GM12874 (cell line): ENCODE data around the gene SPATA1.

Experiments
- TF ChIP-seq, protein P1 (sequence below): IDR thresholded peaks from 2 replicates; pipeline ENCODE4 v1.5.1; 2011; ENCODE audit warnings: low read depth, mild to moderate bottlenecking, control low read depth, low read length, moderate library complexity; ENCODE audit not compliant: insufficient read depth

SPATA1 gene

DNA sequence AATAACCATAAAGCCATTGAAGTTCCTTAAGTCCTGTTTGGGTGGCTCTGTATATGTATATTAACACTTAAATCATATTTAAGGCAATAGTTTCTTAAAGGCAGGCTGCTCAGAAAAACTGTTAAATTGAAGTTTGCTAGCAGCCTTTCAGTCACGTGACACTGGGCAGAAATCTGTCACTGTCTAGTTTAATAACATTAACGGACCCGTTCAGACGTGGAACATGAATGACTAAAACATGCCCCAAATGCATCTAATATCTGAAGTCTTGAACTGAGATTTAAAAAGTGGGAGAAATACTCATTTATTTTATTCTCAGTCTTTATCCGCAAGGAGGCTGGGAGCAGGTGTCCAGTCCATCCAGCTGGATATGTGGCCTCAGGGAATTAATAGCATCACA is 3.3 kb upstream of the SPATA1 start:
- TF ChIP-seq, protein P1, sequence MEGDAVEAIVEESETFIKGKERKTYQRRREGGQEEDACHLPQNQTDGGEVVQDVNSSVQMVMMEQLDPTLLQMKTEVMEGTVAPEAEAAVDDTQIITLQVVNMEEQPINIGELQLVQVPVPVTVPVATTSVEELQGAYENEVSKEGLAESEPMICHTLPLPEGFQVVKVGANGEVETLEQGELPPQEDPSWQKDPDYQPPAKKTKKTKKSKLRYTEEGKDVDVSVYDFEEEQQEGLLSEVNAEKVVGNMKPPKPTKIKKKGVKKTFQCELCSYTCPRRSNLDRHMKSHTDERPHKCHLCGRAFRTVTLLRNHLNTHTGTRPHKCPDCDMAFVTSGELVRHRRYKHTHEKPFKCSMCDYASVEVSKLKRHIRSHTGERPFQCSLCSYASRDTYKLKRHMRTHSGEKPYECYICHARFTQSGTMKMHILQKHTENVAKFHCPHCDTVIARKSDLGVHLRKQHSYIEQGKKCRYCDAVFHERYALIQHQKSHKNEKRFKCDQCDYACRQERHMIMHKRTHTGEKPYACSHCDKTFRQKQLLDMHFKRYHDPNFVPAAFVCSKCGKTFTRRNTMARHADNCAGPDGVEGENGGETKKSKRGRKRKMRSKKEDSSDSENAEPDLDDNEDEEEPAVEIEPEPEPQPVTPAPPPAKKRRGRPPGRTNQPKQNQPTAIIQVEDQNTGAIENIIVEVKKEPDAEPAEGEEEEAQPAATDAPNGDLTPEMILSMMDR, result no peak

DNA sequence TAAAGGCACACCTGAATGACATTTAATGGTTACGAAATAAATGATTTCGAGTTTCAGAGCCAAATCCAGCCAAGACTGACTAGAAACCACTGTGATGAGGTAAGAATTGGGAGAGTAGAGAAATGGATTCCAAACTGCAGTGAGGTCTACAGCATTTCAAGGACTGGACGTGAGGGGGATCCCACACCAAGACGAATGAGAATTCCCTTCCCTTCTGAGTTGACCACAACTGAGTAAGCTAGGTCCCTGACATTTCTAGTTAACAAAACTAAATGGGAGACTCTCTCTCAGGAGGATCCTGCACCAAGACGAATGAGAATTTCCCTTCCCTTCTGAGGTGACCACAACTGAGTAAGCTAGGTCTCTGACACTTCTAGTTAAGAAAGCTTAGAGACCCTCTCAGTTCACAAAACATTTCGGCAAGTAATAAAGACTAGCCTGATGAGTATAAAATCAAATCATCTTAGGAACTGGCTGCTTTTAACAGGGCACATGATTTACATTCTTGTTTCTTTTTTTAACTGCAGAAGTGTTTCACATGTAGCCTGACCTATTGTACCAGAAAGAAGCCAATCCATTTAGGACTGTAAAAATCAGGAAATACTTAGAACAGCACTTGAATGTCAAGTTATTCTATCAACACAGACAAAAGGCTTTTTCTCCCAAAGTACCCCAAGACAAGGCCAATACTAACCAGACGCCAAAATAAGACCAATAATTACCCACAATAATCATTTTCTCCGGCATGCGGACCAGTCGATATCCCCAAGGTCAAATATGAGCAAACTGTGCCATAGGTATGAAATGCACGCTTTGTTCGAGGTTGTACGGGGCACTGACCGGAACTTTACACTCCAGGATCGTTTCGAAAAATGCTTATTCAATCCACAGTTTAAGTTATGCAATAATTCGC is 1.4 kb upstream of the SPATA1 start:
- TF ChIP-seq, protein P1, result no peak

DNA sequence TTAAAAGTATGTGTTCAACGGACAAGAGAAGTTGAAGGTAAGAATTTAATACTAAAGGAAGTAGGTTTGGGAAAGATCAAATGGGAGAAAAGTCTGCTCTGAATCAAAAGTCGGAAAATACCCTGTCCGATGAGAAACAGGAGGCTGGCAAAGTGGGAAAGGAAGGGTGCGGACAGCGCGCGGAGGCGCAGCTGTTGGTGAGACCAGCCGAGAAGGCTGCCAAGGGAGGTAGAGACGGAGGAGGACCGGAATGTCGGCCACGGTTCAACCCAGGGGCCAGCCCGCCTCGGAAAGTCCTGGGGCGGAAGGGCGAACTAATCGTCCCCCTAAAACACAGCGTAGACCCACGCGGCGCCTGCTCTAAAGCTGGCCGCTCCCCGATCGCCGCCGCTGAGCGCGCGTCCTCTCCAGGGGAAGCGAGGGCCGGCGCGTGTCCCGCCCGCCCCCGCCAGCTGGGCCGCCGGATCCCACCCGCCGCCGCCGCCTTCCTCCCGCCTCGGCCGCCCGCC is 639 bp upstream of the SPATA1 start:
- TF ChIP-seq, protein P1, result no peak

DNA sequence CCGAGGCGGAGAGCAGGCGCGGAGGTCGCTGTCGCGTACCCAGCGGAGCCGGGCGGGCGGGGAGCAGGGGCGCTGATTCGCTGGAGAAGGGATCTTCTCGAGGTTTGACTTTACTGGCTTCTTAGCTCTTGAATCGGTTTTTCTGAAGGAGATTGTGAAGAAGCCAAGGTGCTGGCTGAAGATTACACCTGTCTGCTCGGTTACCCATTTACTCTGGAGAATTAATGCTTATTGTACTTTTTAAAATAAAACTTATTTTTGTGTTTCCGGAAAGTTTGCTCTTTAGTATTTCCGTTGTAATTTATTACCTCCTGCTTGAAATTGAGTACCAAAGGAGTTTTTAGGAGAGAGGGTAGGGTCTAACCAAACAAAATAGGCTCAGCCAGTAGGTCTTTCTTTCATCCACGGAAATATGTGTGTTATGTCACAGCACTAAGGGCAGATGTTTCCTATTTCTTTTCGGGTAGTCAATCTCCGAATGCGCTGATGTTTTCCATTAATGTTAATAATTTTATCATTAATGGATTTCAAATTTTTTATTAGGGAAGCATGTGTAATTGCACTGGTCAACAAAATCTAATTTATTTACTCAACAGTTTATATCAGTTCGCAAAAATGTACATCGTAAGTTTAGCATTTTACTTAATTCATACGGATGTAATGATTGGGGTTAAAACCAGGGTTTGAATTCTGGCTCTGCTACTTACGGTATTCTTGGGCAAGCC is 705 bp downstream of the SPATA1 start:
- TF ChIP-seq, protein P1, result no peak

DNA sequence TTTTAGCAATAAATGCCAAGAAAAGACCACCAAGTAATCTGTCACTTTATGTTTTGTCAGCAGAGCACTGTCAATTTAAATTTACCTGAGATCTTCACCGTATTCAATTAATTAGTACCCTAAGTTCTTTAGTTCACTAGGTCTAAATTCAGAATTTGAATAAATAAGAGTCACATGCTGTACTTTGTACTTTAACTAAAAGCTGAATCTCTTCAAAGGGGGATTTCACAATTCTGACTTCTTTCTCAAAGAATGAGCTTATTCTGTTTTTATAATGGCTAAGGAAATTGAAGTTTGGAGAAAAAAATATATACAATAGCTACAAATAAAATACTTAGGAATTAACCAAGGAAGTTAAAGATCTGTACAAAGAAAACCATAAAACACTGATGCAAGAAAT is 2.3 kb downstream of the SPATA1 start:
- TF ChIP-seq, protein P1, result no peak

DNA sequence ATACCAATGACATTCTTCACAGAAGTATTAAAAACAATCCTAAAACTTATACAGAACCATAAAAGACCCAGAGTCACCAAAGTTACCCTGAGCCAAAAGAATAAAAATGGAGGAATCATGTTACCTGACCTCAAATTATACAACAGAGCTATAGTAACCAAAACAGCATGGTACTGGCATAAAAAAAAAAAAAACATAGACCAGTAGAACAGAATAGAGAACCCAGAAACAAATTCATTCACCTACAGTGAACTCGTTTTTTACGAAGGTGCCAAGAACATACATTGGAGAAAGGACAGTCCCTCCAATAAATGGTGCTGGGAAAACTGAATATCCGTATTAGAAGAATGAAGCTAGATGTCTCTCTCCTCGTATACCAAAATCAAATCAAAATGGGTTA is 2.8 kb downstream of the SPATA1 start:
- TF ChIP-seq, protein P1, result no peak

DNA sequence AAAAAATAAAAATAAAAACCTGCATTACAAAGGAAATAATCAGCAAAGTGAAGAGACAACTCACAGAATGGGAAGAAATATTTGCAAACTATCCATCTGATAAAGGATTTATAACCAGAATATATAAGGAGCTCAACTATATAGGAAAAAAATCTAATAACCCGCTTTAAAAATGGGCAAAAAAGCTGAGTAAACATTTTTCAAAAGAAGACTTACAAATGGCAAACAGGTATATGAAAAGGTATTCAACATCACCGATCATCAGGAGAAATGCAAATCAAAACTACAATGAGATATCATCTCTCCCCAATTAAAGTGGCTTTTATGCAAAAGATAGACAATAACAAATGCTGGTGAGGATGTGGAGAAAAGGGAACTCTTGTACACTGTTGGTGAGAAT is 4.0 kb downstream of the SPATA1 start:
- TF ChIP-seq, protein P1, result no peak
